H1 (cell line): ENCODE measurements around the gene GABARAPL2. TPM values are rescaled to one million over a fixed set of nuclear protein-coding genes. Genes with fewer than 3 reads are reported as not detected.

ENCODE experiments used
- ATF2 ChIP-seq: IDR thresholded peaks from 2 replicates; pipeline ENCODE4 v1.6.1; 2012; ENCODE audit warnings: low read length, inconsistent platforms
- BCL11A ChIP-seq, 2 experiments: IDR thresholded peaks; one replicate each; pipeline ENCODE4 v1.6.1; 2011; ENCODE audit warnings: low read depth in 2 of 2, low read length in 2 of 2, mild to moderate bottlenecking in 2 of 2
- CBX8 ChIP-seq: fragments of 300-800, 300-1000 bp; sonication (generic); IDR thresholded peaks from 2 replicates; pipeline ENCODE4 v1.7.1; 2016; ENCODE audit warnings: low read depth, low read length, borderline replicate concordance
- CEBPB ChIP-seq: IDR thresholded peaks from 2 replicates; pipeline ENCODE4 v1.6.1; 2012; ENCODE audit warnings: low read depth, low read length
- CHD1 ChIP-seq: IDR thresholded peaks from 2 replicates; pipeline ENCODE4 v1.6.1; 2012; ENCODE audit warnings: low read depth, low read length, improper control_type of control experiment
- EGR1 ChIP-seq: IDR thresholded peaks from 2 replicates; pipeline ENCODE4 v1.6.1; 2011; ENCODE audit warnings: low read depth, low read length, borderline replicate concordance
- EZH2 ChIP-seq: fragments of 200-600 bp; sonication (generic); IDR thresholded peaks from 2 replicates; pipeline ENCODE4 v1.7.1; 2012; ENCODE audit warnings: low read depth, mild to moderate bottlenecking, moderate library complexity, low read length, inconsistent platforms; ENCODE audit not compliant: severe bottlenecking
- HDAC2 ChIP-seq, 2 experiments: fragments of 300-600 bp in 1 of 2; sonication (generic) in 1 of 2; IDR thresholded peaks; 2 replicates each; pipeline ENCODE4 v1.6.1; 2011 to 2012; ENCODE audit warnings: low read depth in 2 of 2, low read length in 2 of 2, mild to moderate bottlenecking in 2 of 2, moderate library complexity in 2 of 2, borderline replicate concordance in 1 of 2, inconsistent platforms in 1 of 2
- JUN ChIP-seq: IDR thresholded peaks from 2 replicates; pipeline ENCODE4 v1.6.1; 2011; ENCODE audit warnings: low read depth, mild to moderate bottlenecking, improper control_type of control experiment, low read length
- KDM4A ChIP-seq: IDR thresholded peaks from one replicate; pipeline ENCODE4 v1.7.1; 2012; ENCODE audit warnings: low read depth, mild to moderate bottlenecking, moderate library complexity, low read length, inconsistent platforms; ENCODE audit not compliant: severe bottlenecking
- KDM5A ChIP-seq: fragments of 200-600 bp; IDR thresholded peaks from 2 replicates; pipeline ENCODE4 v1.7.1; 2012; ENCODE audit warnings: mild to moderate bottlenecking, low read length, inconsistent platforms, mixed read lengths
- NANOG ChIP-seq: IDR thresholded peaks from 2 replicates; pipeline ENCODE4 v1.6.1; 2011; ENCODE audit warnings: low read length, low read depth, mild to moderate bottlenecking, inconsistent platforms; ENCODE audit not compliant: insufficient read depth, poor library complexity, severe bottlenecking
- PHF8 ChIP-seq: fragments of 200-600 bp; sonication (generic); conservative IDR thresholded peaks from 2 replicates; pipeline ENCODE4 v1.7.1; 2012; ENCODE audit warnings: low read depth, mild to moderate bottlenecking, inconsistent platforms, low read length, moderate library complexity
- POLR2AphosphoS5 ChIP-seq: IDR thresholded peaks from 2 replicates; pipeline ENCODE4 v1.6.1; 2011; ENCODE audit warnings: low read depth, low read length
- RAD21 ChIP-seq, 2 experiments: IDR thresholded peaks in 1 of 2; conservative IDR thresholded peaks in 1 of 2; 2 replicates each; pipeline ENCODE4 v1.6.1; 2011; ENCODE audit warnings: low read depth in 2 of 2, low read length in 2 of 2, improper control_type of control experiment in 1 of 2, inconsistent platforms in 1 of 2, mild to moderate bottlenecking in 1 of 2, moderate library complexity in 1 of 2
- RNF2 ChIP-seq: fragments of 200-900, 300-1000 bp; sonication (generic); IDR thresholded peaks from 2 replicates; pipeline ENCODE4 v1.7.1; 2016; ENCODE audit warnings: borderline replicate concordance, low read depth, mild to moderate bottlenecking, antibody characterized with exemption, low read length; ENCODE audit not compliant: poor library complexity, severe bottlenecking; ENCODE audit errors: missing control alignments
- RXRA ChIP-seq: IDR thresholded peaks from 2 replicates; pipeline ENCODE4 v1.6.1; 2011; ENCODE audit warnings: low read depth, mild to moderate bottlenecking, low read length, moderate library complexity; ENCODE audit not compliant: insufficient read depth
- SIRT6 ChIP-seq: IDR thresholded peaks from one replicate; pipeline ENCODE4 v1.7.1; 2012; ENCODE audit warnings: low read length, inconsistent platforms
- SUZ12 ChIP-seq: fragments of 200-600 bp; sonication (generic); IDR thresholded peaks from 2 replicates; pipeline ENCODE4 v1.6.1; 2012; ENCODE audit warnings: mild to moderate bottlenecking, inconsistent platforms, low read length, moderate library complexity, mixed read lengths
- TEAD4 ChIP-seq: IDR thresholded peaks from 2 replicates; pipeline ENCODE4 v1.6.1; 2012; ENCODE audit warnings: low read depth, low read length, inconsistent platforms, mixed read lengths
- ZNF274 ChIP-seq: IDR thresholded peaks from 2 replicates; pipeline ENCODE4 v1.7.0; 2012; ENCODE audit warnings: low read length, borderline replicate concordance; ENCODE audit errors: extremely low read depth
- polyA plus RNA-seq, 7 experiments: library from polyadenylated mRNA; depleted of rRNA in 3 of 7; stranded (reverse) in 5 of 7; unstranded in 2 of 7; fragments of >200 nt in 5 of 7; fragments of 200-250 nt in 2 of 7; gene quantifications; 1 replicate in 5 of 7; 2 replicates in 1 of 7; 4 replicates in 1 of 7; pipeline versions ENCODE4 v1.2.1 to v1.2.3, GENCODE V29; 2011 to 2013; ENCODE audit warnings: missing spikeins in 2 of 7, mixed read lengths in 2 of 7
- total RNA-seq: library from RNA; stranded (reverse); fragmentation: NEBNext Ultra II Directional; extraction: Animal tissue kit (Norgen Biotek cat#: 25700); gene quantifications from 2 replicates; pipeline ENCODE4 v1.2.1, GENCODE V29; 2021

Gene GABARAPL2
- total and polyA plus RNA-seq, 2 of the 8 experiments (the other 6 are each of a cell fraction or from before 2014, with no cell fraction given): 65.8 to 71.3 TPM

- TF ChIP-seq ATF2: no peak; the same call in 1 of the 2 replicates
- TF ChIP-seq EZH2: no peak
- TF ChIP-seq RXRA: no peak
- no peak for TF ChIP-seq RNF2
- peak; percentile 90 for TF ChIP-seq POLR2AphosphoS5
- TF ChIP-seq HDAC2 (IDR thresholded peaks at IDR 0.05; ENCODE audit: borderline replicate concordance in 1 of 2, low read depth in 2 of 2, low read length in 2 of 2): peak in 1 of 2 experiments; percentile 97; a peak in 2 of 4 replicates
- no peak for TF ChIP-seq TEAD4
- no peak for TF ChIP-seq CHD1
- no peak for TF ChIP-seq SUZ12
- TF ChIP-seq EGR1: no peak
- TF ChIP-seq KDM4A: peak; percentile 79
- no peak for TF ChIP-seq ZNF274
- TF ChIP-seq RAD21 (IDR thresholded peaks at IDR 0.05 in 1 of 2, conservative IDR thresholded peaks at IDR 0.05 in 1 of 2; ENCODE audit: low read depth in 2 of 2, low read length in 2 of 2): no peak
- no peak for TF ChIP-seq JUN
- TF ChIP-seq KDM5A: no peak
- no peak for TF ChIP-seq CBX8
- no peak for TF ChIP-seq SIRT6
- TF ChIP-seq CEBPB: no peak
- peak; percentile 97 for TF ChIP-seq PHF8
- TF ChIP-seq NANOG: no peak
- no peak for TF ChIP-seq BCL11A (IDR thresholded peaks at IDR 0.05; ENCODE audit: low read depth in 2 of 2, low read length in 2 of 2)
Observed at GRCh38 chr16:75622761-75623605, 56.8 kb downstream of the GABARAPL2 start, which contains the start of gene ADAT1 (continued).
